Measurements from ENCODE around the gene SYCE1.

GRCh38 chr10:133525444-133525843 lies 39.9 kb downstream of the SYCE1 start:
- TF ChIP-seq, protein P1, sequence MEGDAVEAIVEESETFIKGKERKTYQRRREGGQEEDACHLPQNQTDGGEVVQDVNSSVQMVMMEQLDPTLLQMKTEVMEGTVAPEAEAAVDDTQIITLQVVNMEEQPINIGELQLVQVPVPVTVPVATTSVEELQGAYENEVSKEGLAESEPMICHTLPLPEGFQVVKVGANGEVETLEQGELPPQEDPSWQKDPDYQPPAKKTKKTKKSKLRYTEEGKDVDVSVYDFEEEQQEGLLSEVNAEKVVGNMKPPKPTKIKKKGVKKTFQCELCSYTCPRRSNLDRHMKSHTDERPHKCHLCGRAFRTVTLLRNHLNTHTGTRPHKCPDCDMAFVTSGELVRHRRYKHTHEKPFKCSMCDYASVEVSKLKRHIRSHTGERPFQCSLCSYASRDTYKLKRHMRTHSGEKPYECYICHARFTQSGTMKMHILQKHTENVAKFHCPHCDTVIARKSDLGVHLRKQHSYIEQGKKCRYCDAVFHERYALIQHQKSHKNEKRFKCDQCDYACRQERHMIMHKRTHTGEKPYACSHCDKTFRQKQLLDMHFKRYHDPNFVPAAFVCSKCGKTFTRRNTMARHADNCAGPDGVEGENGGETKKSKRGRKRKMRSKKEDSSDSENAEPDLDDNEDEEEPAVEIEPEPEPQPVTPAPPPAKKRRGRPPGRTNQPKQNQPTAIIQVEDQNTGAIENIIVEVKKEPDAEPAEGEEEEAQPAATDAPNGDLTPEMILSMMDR (IDR thresholded peaks at IDR 0.05): no peak
- TF ChIP-seq POLR2A (IDR thresholded peaks at IDR 0.05): no peak

Data from body of pancreas (tissue), 4 donors.